ENCODE measurements around the gene GPALPP1. TPM values are rescaled to one million over a fixed set of nuclear protein-coding genes. Genes with fewer than 3 reads are reported as not detected.
"Not testable (repeated sequence)": the region's sequence is repeated elsewhere in the genome, so short reads cannot be mapped to it uniquely, and the experiment has no call there.

Gene GPALPP1
- total RNA-seq, 1 experiment from 2014 or later = 16.2 TPM

- DNase-seq (ENCODE audit: low spot score) = no peak
Measured at GRCh38 chr13:45007225-45007624, 17.9 kb downstream of the GPALPP1 start.

- no peak for DNase-seq (ENCODE audit: low spot score)
Measured at GRCh38 chr13:45007823-45008222, 18.5 kb downstream of the GPALPP1 start.

GRCh38 chr13:45011198-45011597, 21.9 kb downstream of the GPALPP1 start:
- no peak for DNase-seq (ENCODE audit: low spot score)

- no peak for DNase-seq (ENCODE audit: low spot score)
Measured at GRCh38 chr13:45015300-45015699, 26.0 kb downstream of the GPALPP1 start.

GRCh38 chr13:45016792-45017425, 27.6 kb downstream of the GPALPP1 start:
- DNase-seq (ENCODE audit: low spot score) = no peak

GRCh38 chr13:45019981-45020380, 30.6 kb downstream of the GPALPP1 start:
- not testable (repeated sequence) for DNase-seq (ENCODE audit: low spot score)

GRCh38 chr13:45021250-45021649, 31.9 kb downstream of the GPALPP1 start:
- DNase-seq (ENCODE audit: low spot score) = no peak

- no peak for DNase-seq (ENCODE audit: low spot score)
Measured at GRCh38 chr13:45024847-45025246, 35.5 kb downstream of the GPALPP1 start.

GRCh38 chr13:45034342-45034741, 45.0 kb downstream of the GPALPP1 start:
- DNase-seq (ENCODE audit: low spot score) = no peak

GRCh38 chr13:45036206-45036605, 46.9 kb downstream of the GPALPP1 start:
- no peak for DNase-seq (ENCODE audit: low spot score)

- DNase-seq (ENCODE audit: low spot score) = no peak
Measured at GRCh38 chr13:45040173-45040572, 50.8 kb downstream of the GPALPP1 start.

GRCh38 chr13:45040622-45041021, 51.3 kb downstream of the GPALPP1 start:
- DNase-seq (ENCODE audit: low spot score) = no peak

- DNase-seq (ENCODE audit: low spot score) = no peak
Measured at GRCh38 chr13:45042539-45042938, 53.2 kb downstream of the GPALPP1 start.

GRCh38 chr13:45046445-45046844, 57.1 kb downstream of the GPALPP1 start:
- DNase-seq (ENCODE audit: low spot score) = no peak

- peak; percentile 70 for DNase-seq (ENCODE audit: low spot score)
Measured at GRCh38 chr13:45047394-45048310, 58.3 kb downstream of the GPALPP1 start.

- no peak for DNase-seq (ENCODE audit: low spot score)
Measured at GRCh38 chr13:45048890-45049407, 59.6 kb downstream of the GPALPP1 start.

- DNase-seq (ENCODE audit: low spot score) = no peak
Measured at GRCh38 chr13:45049478-45049877, 60.1 kb downstream of the GPALPP1 start.

GRCh38 chr13:45051315-45051714, 62.0 kb downstream of the GPALPP1 start:
- DNase-seq (ENCODE audit: low spot score) = no peak

- peak; percentile 82 for DNase-seq (ENCODE audit: low spot score)
Measured at GRCh38 chr13:45055198-45055901, 66.0 kb downstream of the GPALPP1 start.

- peak; percentile 72 for DNase-seq (ENCODE audit: low spot score)
Measured at GRCh38 chr13:45055902-45056648, 66.7 kb downstream of the GPALPP1 start.

GRCh38 chr13:45060062-45060461, 70.7 kb downstream of the GPALPP1 start:
- no peak for DNase-seq (ENCODE audit: low spot score)

Measured in H4 (cell line).